Midbrain (tissue), 1 donor: Measurements from ENCODE around the gene PUSL1.

Source experiments
- DNase-seq: peaks from one replicate; lab custom pipeline; 2025; lab: John Stamatoyannopoulos, UW

The PUSL1 gene

GRCh38 chr1:1279028-1279427 lies 29.4 kb upstream of the PUSL1 start:
- no peak for DNase-seq

- no peak for DNase-seq
Observed at GRCh38 chr1:1280782-1281481, 27.5 kb upstream of the PUSL1 start.

GRCh38 chr1:1281533-1282321 lies 26.7 kb upstream of the PUSL1 start:
- DNase-seq = no peak

GRCh38 chr1:1282998-1283397 lies 25.4 kb upstream of the PUSL1 start:
- DNase-seq = no peak

- no peak for DNase-seq
Observed at GRCh38 chr1:1283821-1284220, 24.6 kb upstream of the PUSL1 start.

GRCh38 chr1:1284221-1285101 lies 23.9 kb upstream of the PUSL1 start:
- DNase-seq = no peak

GRCh38 chr1:1285102-1285571 lies 23.3 kb upstream of the PUSL1 start:
- DNase-seq = no peak

GRCh38 chr1:1285611-1286311 lies 22.6 kb upstream of the PUSL1 start:
- DNase-seq = no peak

GRCh38 chr1:1286313-1287261 lies 21.8 kb upstream of the PUSL1 start:
- no peak for DNase-seq

GRCh38 chr1:1287288-1288110 lies 20.9 kb upstream of the PUSL1 start:
- no peak for DNase-seq

GRCh38 chr1:1290238-1290731 lies 18.1 kb upstream of the PUSL1 start:
- DNase-seq = no peak

GRCh38 chr1:1291023-1291528 lies 17.3 kb upstream of the PUSL1 start:
- no peak for DNase-seq

- no peak for DNase-seq
Observed at GRCh38 chr1:1291548-1292441, 16.6 kb upstream of the PUSL1 start.

- DNase-seq = no peak
Observed at GRCh38 chr1:1292442-1292779, 16.0 kb upstream of the PUSL1 start.

GRCh38 chr1:1292851-1293250 lies 15.5 kb upstream of the PUSL1 start:
- DNase-seq = no peak

GRCh38 chr1:1293263-1294249 lies 14.8 kb upstream of the PUSL1 start:
- DNase-seq = no peak

GRCh38 chr1:1294250-1294890 lies 14.0 kb upstream of the PUSL1 start:
- DNase-seq = no peak
